Uterine smooth muscle cell (primary cell): ENCODE measurements around the gene RAB6C. TPM values are rescaled to one million over a fixed set of nuclear protein-coding genes. Genes with fewer than 3 reads are reported as not detected.

ENCODE experiments used
- total RNA-seq: library from RNA; depleted of rRNA; stranded (reverse); fragments of >200 nt; gene quantifications from 2 replicates; pipeline ENCODE4 v1.2.3, GENCODE V29; 2014

The RAB6C gene
- total RNA-seq, result under 0.01 TPM in 1 of 2 replicates, not detected in the other

GRCh38 chr2:129979629-129980155 is at the start of gene RAB6C:
Gene RAB6C, plus strand, starts transcription at chr2:129979666. Its CDS starts 450 bp downstream, at chr2:129980116.

Other genes starting within 250 kb of the RAB6C start
- 0.22 TPM in 1 of 2 replicates, not detected in the other for gene POTEF, start 149.6 kb downstream of the RAB6C start, total RNA-seq
- gene CCDC74B, start 165.4 kb downstream of the RAB6C start, total RNA-seq, result 7.5 and 9.8 TPM in 2 replicates
- 12.7 and 18.9 TPM in 2 replicates for gene SMPD4, start 201.9 kb downstream of the RAB6C start, total RNA-seq
- gene MZT2B, start 202.6 kb downstream of the RAB6C start, total RNA-seq, result 146 and 210 TPM in 2 replicates
- gene TUBA3E, start 218.8 kb downstream of the RAB6C start, total RNA-seq, result not detected in 2 replicates